BE2C (cell line): Measurements from ENCODE around the gene MICB.

Source experiments
- DNase-seq: peaks from one replicate; pipeline ENCODE4 v3.0.0-alpha.2; 2020
- H3K27me3 ChIP-seq: fragments of 250-450 bp; sonication (Bioruptor Pico); 2 replicates; pipeline ENCODE4 v1.5.1; 2020; ENCODE audit warnings: mild to moderate bottlenecking
- H3K36me3 ChIP-seq: fragments of 250-450 bp; sonication (Bioruptor Pico); 2 replicates; pipeline ENCODE4 v1.5.1; 2020; ENCODE audit warnings: mild to moderate bottlenecking
- H3K4me1 ChIP-seq: fragments of 250-450 bp; sonication (Bioruptor Pico); 2 replicates; pipeline ENCODE4 v1.5.1; 2020
- H3K4me3 ChIP-seq: 2 replicates; pipeline ENCODE4 v1.5.1; 2011; ENCODE audit warnings: low read depth, low read length
- H3K9me3 ChIP-seq: fragments of 250-450 bp; sonication (Bioruptor Pico); 2 replicates; pipeline ENCODE4 v1.5.1; 2020
- TF ChIP-seq, protein P1 (sequence below): IDR thresholded peaks from 2 replicates; pipeline ENCODE4 v1.5.1; 2012; ENCODE audit warnings: mild to moderate bottlenecking, low read depth, low read length

MICB gene

DNA sequence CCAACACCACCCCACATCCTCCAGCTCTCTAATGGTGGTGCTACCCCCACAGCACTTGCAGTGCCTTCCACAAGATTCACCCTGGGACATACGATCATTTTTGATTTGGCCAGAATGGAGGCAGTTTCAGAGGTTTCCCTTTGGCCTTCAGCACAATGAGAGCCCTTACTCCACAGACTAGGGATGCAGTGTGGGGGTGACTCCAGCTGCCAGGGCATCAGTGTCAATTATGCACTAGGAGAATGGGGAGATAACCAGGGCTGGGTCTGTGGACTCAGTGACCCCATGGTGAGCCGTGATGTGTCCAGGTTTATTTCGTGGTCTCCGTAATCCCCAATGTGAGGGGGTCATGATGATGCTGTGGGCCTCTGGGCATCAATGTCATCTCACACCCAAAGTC lies 31.5 kb upstream of the MICB start:
- Histone ChIP-seq H3K4me3 (no peak overlapping the region), H3K27me3 (peaks cover 21% of the 10 kb centered on the region), H3K9me3 (no peaks in the 10 kb centered on the region), H3K36me3 (no peaks in the 10 kb centered on the region), H3K4me1 (no peaks in the 10 kb centered on the region)
- no peak for DNase-seq
- TF ChIP-seq, protein P1, sequence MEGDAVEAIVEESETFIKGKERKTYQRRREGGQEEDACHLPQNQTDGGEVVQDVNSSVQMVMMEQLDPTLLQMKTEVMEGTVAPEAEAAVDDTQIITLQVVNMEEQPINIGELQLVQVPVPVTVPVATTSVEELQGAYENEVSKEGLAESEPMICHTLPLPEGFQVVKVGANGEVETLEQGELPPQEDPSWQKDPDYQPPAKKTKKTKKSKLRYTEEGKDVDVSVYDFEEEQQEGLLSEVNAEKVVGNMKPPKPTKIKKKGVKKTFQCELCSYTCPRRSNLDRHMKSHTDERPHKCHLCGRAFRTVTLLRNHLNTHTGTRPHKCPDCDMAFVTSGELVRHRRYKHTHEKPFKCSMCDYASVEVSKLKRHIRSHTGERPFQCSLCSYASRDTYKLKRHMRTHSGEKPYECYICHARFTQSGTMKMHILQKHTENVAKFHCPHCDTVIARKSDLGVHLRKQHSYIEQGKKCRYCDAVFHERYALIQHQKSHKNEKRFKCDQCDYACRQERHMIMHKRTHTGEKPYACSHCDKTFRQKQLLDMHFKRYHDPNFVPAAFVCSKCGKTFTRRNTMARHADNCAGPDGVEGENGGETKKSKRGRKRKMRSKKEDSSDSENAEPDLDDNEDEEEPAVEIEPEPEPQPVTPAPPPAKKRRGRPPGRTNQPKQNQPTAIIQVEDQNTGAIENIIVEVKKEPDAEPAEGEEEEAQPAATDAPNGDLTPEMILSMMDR, result no peak

DNA sequence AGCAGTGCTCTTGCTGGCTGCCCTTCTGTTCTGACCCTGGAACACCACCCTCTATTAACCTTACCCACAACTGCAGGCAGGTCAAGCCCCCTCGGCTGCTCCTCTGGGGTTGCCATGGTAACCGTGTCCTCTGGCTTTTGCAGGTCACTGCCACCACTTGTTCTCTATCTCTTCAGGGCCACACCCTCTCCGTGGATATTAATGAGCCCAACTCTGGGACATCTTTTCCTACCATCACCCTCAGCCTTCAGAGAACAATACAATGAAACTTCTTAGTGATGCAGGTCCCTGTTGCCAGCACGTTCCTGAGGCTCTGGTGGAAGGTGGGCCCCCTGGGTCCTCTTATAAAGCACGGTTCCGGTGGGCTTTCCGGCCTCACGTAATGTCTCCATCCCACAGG lies 30.8 kb upstream of the MICB start:
- no peak for DNase-seq
- H3K4me1 ChIP-seq, result no peaks in the 10 kb centered on the region
- TF ChIP-seq, protein P1, result no peak

DNA sequence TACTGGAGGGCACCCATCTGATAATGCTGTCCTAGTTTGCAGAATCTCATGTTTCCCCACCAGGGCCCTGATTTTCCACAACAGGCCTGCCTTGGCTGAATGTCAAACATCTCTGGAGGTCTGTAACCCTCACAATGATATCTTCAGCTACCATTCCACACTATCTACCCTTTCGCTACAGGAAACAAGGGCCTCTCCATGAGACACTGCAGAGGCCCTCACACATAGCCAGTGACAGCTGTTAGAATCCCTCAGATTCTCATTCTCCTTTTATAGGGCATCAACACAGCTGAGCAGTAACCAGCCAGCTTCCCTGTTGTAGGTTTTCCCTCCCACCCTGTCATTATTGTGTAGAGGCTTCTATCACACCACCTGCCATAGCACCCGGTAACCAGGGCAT lies 29.6 kb upstream of the MICB start:
- Histone ChIP-seq H3K36me3 (no peaks in the 10 kb centered on the region), H3K4me3 (no peak overlapping the region), H3K9me3 (no peaks in the 10 kb centered on the region), H3K27me3 (peaks cover 18% of the 10 kb centered on the region), H3K4me1 (no peaks in the 10 kb centered on the region)
- no peak for DNase-seq
- TF ChIP-seq, protein P1, result no peak

More for the DNA sequence above, 30.8 kb upstream of the MICB start:
- H3K27me3 ChIP-seq, result peaks cover 20% of the 10 kb centered on the region
- H3K36me3 ChIP-seq, result no peaks in the 10 kb centered on the region
- no peaks in the 10 kb centered on the region for H3K9me3 ChIP-seq
- H3K4me3 ChIP-seq, result no peak overlapping the region

DNA sequence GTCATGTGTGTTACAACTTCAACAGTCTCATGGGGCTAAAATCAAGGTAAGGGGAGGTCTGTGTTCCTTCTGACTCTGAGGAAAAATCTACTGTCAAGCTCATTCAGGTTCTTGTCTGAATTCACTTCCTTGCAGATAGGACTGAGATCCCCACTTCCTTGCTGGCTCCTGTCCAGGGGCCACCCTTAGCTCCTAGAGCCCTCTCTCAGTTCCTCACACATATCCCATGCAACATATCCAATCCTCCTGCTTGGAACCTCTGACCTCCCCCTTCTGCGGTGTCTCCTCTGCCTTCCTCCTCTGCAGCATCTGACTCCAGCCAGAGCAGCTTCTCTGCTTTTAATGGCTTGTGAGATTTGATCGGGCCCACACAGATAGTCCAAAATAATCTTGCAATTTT lies 27.1 kb upstream of the MICB start:
- no peaks in the 10 kb centered on the region for H3K36me3 ChIP-seq
- peaks cover 39% of the 10 kb centered on the region for H3K27me3 ChIP-seq
- H3K4me1 ChIP-seq, result no peaks in the 10 kb centered on the region
- H3K4me3 ChIP-seq, result no peak overlapping the region
- no peak for DNase-seq
- no peaks in the 10 kb centered on the region for H3K9me3 ChIP-seq
- TF ChIP-seq, protein P1, result no peak

DNA sequence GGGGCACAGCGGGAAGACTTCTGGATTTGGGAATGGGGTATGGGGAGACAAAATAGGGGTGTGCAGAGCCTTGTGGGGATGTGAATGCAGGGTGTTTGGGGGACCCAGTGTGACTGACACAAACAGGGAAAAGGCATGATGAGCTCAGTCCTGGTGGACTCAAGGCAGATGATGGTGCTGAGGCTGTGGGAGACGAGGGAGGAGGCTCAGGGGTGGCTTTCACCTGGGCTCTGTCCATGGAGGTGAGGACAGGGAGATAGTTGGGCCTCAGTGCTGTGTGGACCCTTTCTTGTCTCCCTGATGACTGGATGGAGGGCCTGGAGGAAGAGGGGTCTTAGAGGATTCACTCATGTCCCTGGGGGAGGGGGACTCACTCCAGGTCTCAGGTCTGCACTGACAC lies 26.2 kb upstream of the MICB start:
- Histone ChIP-seq H3K4me3 (no peak overlapping the region), H3K27me3 (peaks cover 42% of the 10 kb centered on the region), H3K36me3 (no peaks in the 10 kb centered on the region), H3K9me3 (no peaks in the 10 kb centered on the region), H3K4me1 (no peaks in the 10 kb centered on the region)
- DNase-seq, result no peak
- TF ChIP-seq, protein P1, result no peak

DNA sequence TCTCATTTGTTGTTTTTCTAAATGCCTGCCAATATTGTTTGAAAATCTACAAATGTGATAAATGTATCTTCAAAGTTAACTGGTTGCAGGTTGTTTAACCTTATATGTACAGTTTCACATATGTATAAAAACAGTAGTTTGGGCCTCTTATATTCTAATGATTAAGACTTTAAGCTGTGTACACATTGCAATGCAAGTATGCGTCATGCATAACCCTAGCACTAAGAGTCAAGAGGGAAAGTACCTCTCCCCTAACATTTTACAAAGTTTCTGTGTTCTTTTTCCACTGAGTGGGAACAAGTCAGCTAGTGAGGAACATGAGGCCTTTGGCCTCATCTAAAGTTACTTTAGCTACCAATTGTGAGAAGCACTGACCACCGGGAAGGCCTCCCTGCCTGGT lies 25.7 kb upstream of the MICB start:
- Histone ChIP-seq H3K4me1 (no peaks in the 10 kb centered on the region), H3K9me3 (no peaks in the 10 kb centered on the region)

More for the DNA sequence above, 25.7 kb upstream of the MICB start:
- DNase-seq, result no peak
- TF ChIP-seq, protein P1, result no peak
- H3K4me3 ChIP-seq, result no peak overlapping the region
- H3K27me3 ChIP-seq, result peaks cover 42% of the 10 kb centered on the region
- H3K36me3 ChIP-seq, result no peaks in the 10 kb centered on the region
